ENCODE data around the gene TNRC6C.

TNRC6C gene

GRCh38 chr17:78000341-78000740, 41.8 kb downstream of the TNRC6C start:
- TF ChIP-seq CTCF (conservative IDR thresholded peaks at IDR 0.05; ENCODE audit: control insufficient read depth, insufficient read depth, low read depth, low read length) = no peak
- peak; percentile 13 for DNase-seq (ENCODE audit: low read depth)
- H3K4me3 ChIP-seq (ENCODE audit: control insufficient read depth, low read depth, low read length) = no peak overlapping the region

- no peak overlapping the region for H3K4me3 ChIP-seq (ENCODE audit: control insufficient read depth, low read depth, low read length)
- TF ChIP-seq CTCF (conservative IDR thresholded peaks at IDR 0.05; ENCODE audit: control insufficient read depth, insufficient read depth, low read depth, low read length) = no peak
- no peak for DNase-seq (ENCODE audit: low read depth)
Measured at GRCh38 chr17:78001182-78001581, 42.7 kb downstream of the TNRC6C start.

- no peak overlapping the region for H3K4me3 ChIP-seq (ENCODE audit: control insufficient read depth, low read depth, low read length)
- DNase-seq (ENCODE audit: low read depth) = no peak
- no peak for TF ChIP-seq CTCF (conservative IDR thresholded peaks at IDR 0.05; ENCODE audit: control insufficient read depth, insufficient read depth, low read depth, low read length)
Measured at GRCh38 chr17:78001612-78002011, 43.1 kb downstream of the TNRC6C start.

GRCh38 chr17:78002166-78002565, 43.7 kb downstream of the TNRC6C start:
- no peak for DNase-seq (ENCODE audit: low read depth)
- H3K4me3 ChIP-seq (ENCODE audit: control insufficient read depth, low read depth, low read length) = no peak overlapping the region
- no peak for TF ChIP-seq CTCF (conservative IDR thresholded peaks at IDR 0.05; ENCODE audit: control insufficient read depth, insufficient read depth, low read depth, low read length)

- H3K4me3 ChIP-seq (ENCODE audit: control insufficient read depth, low read depth, low read length) = no peak overlapping the region
- DNase-seq (ENCODE audit: low read depth) = no peak
- TF ChIP-seq CTCF (conservative IDR thresholded peaks at IDR 0.05; ENCODE audit: control insufficient read depth, insufficient read depth, low read depth, low read length) = no peak
Measured at GRCh38 chr17:78005452-78006171, 47.1 kb downstream of the TNRC6C start.

- H3K4me3 ChIP-seq (ENCODE audit: control insufficient read depth, low read depth, low read length) = no peak overlapping the region
- no peak for TF ChIP-seq CTCF (conservative IDR thresholded peaks at IDR 0.05; ENCODE audit: control insufficient read depth, insufficient read depth, low read depth, low read length)
- no peak for DNase-seq (ENCODE audit: low read depth)
Measured at GRCh38 chr17:78006338-78006737, 47.8 kb downstream of the TNRC6C start.
